Fibroblast of lung (primary cell): ENCODE results near the gene LYPD6B.

Experiments used
- EZH2 ChIP-seq: IDR thresholded peaks from 2 replicates; pipeline ENCODE4 v1.5.1; 2012; ENCODE audit warnings: low read length, control low read depth, mild to moderate bottlenecking; ENCODE audit errors: missing control alignments
- TF ChIP-seq, protein P1 (sequence below), 2 donors: IDR thresholded peaks in 1 of 2; conservative IDR thresholded peaks in 1 of 2; 1 replicate in 1 of 2; 2 replicates in 1 of 2; pipeline ENCODE4 v1.5.1; 2011 to 2012; ENCODE audit warnings: low read length in 2 of 2, control low read depth in 1 of 2, inconsistent platforms in 1 of 2, low read depth in 1 of 2, mild to moderate bottlenecking in 1 of 2

DNA sequence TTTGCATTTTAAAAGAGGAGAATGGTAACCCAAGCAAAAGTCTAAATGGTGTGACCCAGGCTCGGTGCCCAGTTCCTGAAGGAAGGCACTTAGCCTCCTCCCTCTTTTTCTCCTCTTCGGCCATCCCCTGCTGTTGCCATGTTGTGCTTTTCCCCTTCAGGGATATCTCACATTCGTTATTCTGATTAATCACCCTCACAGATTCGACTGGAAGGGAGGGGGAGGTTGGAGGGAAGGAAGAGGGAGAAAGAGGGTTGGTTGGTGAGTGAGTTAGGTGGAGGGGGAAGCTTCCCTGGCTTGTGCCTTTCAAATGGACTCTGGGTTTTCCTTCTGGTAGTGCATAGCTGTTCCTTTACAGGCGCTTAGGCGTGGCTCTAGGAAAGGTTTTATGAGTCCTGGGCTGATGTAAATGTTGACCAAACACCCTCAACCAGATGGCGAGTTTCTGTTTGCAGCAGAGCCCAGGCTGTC is 39.0 kb upstream of the LYPD6B start:
- TF ChIP-seq, protein P1, sequence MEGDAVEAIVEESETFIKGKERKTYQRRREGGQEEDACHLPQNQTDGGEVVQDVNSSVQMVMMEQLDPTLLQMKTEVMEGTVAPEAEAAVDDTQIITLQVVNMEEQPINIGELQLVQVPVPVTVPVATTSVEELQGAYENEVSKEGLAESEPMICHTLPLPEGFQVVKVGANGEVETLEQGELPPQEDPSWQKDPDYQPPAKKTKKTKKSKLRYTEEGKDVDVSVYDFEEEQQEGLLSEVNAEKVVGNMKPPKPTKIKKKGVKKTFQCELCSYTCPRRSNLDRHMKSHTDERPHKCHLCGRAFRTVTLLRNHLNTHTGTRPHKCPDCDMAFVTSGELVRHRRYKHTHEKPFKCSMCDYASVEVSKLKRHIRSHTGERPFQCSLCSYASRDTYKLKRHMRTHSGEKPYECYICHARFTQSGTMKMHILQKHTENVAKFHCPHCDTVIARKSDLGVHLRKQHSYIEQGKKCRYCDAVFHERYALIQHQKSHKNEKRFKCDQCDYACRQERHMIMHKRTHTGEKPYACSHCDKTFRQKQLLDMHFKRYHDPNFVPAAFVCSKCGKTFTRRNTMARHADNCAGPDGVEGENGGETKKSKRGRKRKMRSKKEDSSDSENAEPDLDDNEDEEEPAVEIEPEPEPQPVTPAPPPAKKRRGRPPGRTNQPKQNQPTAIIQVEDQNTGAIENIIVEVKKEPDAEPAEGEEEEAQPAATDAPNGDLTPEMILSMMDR (conservative IDR thresholded peaks at IDR 0.05 in 1 of 2, IDR thresholded peaks at IDR 0.05 in 1 of 2; ENCODE audit: low read depth in 1 of 2, low read length in 2 of 2), result no peak
- TF ChIP-seq EZH2, result no peak
